HepG2 (cell line): ENCODE results near the gene TTLL4. TPM values are rescaled to one million over a fixed set of nuclear protein-coding genes. Genes with fewer than 3 reads are reported as not detected.
A peak's percentile ranks its signal among the peaks of the same experiment; 100 is the strongest.

ENCODE experiments used
- ATF7 ChIP-seq, 2 experiments: fragments of 450-650 bp in 1 of 2; sonication (generic) in 1 of 2; formaldehyde crosslinking in 1 of 2; IDR thresholded peaks; 2 replicates each; pipeline versions ENCODE4 v1.4.0 to v1.6.1; 2016 to 2020; ENCODE audit warnings: antibody characterized with exemption in 1 of 2, mild to moderate bottlenecking in 1 of 2, missing genetic modification reagents in 1 of 2
- ELF3 ChIP-seq: IDR thresholded peaks from 2 replicates; pipeline ENCODE4 v1.6.1; 2016; ENCODE audit warnings: missing genetic modification reagents, missing compliant biosample characterization
- FOXO1 ChIP-seq: sonication (generic); formaldehyde crosslinking; IDR thresholded peaks from 2 replicates; pipeline ENCODE4 v1.4.0; 2020; ENCODE audit warnings: missing genetic modification reagents
- JARID2 ChIP-seq: sonication (generic); formaldehyde crosslinking; IDR thresholded peaks from 2 replicates; pipeline ENCODE4 v1.8.1; 2023; ENCODE audit warnings: missing genetic modification reagents, inconsistent platforms; ENCODE audit not compliant: insufficient replicate concordance
- MIXL1 ChIP-seq: IDR thresholded peaks from 2 replicates; pipeline ENCODE4 v1.6.1; 2016
- MTF2 ChIP-seq: sonication (generic); formaldehyde crosslinking; IDR thresholded peaks from 2 replicates; pipeline ENCODE4 v1.5.0; 2020; ENCODE audit warnings: missing genetic modification reagents, borderline replicate concordance
- MXI1 ChIP-seq: IDR thresholded peaks from 3 replicates; pipeline ENCODE4 v1.6.1; 2012; ENCODE audit warnings: low read depth, low read length, inconsistent platforms, borderline replicate concordance
- PAF1 ChIP-seq: IDR thresholded peaks from 2 replicates; pipeline ENCODE4 v1.6.1; 2016; ENCODE audit warnings: missing genetic modification reagents, missing compliant biosample characterization
- SAP130 ChIP-seq: IDR thresholded peaks from 2 replicates; pipeline ENCODE4 v1.6.1; 2016; ENCODE audit warnings: low read depth
- U2AF2 ChIP-seq: fragments of 200-400 bp; formaldehyde crosslinking; IDR thresholded peaks from 2 replicates; pipeline ENCODE4 v1.6.1; 2017; ENCODE audit warnings: low read depth, mild to moderate bottlenecking, low read length
- ZFP36L2 ChIP-seq: sonication (generic); formaldehyde crosslinking; IDR thresholded peaks from 2 replicates; pipeline ENCODE4 v1.4.0; 2020; ENCODE audit warnings: missing genetic modification reagents
- ZNF205 ChIP-seq: IDR thresholded peaks from 2 replicates; pipeline ENCODE4 v1.6.1; 2018; ENCODE audit warnings: missing biosample characterization, missing genetic modification reagents
- ZNF292 ChIP-seq: sonication (generic); formaldehyde crosslinking; IDR thresholded peaks from 2 replicates; pipeline ENCODE4 v1.8.1; 2022; ENCODE audit warnings: mild to moderate bottlenecking, low read depth, missing genetic modification reagents, borderline replicate concordance
- ZNF629 ChIP-seq: sonication (generic); formaldehyde crosslinking; conservative IDR thresholded peaks from 2 replicates; pipeline ENCODE4 v1.5.0; 2020; ENCODE audit warnings: missing genetic modification reagents
- polyA plus RNA-seq, 8 experiments: library from polyadenylated mRNA; depleted of rRNA in 3 of 8; stranded (reverse) in 7 of 8; unstranded in 1 of 8; fragments of >200 nt; fragmentation: Illumina TruSeq in 4 of 8; extraction: Trizol in 4 of 8; gene quantifications; 2 replicates each; pipeline versions ENCODE4 v1.2.1 to v1.2.3, GENCODE V29; 2011 to 2016; ENCODE audit warnings: low read depth in 4 of 8, missing spikeins in 1 of 8, mixed read lengths in 1 of 8; ENCODE audit not compliant: insufficient read depth in 1 of 8
- total RNA-seq, 5 experiments: library from RNA; depleted of rRNA; stranded (reverse); fragments of >200 nt; fragmentation: Illumina TruSeq; extraction: Trizol; gene quantifications; 2 replicates each; pipeline ENCODE4 v1.2.3, GENCODE V29; 2016; ENCODE audit warnings: low read depth in 1 of 5
- TF ChIP-seq, protein P1 (sequence below): sonication (generic); formaldehyde crosslinking; IDR thresholded peaks from 2 replicates; pipeline ENCODE4 v1.4.0; 2020; ENCODE audit warnings: missing genetic modification reagents, mild to moderate bottlenecking, borderline replicate concordance
- TF ChIP-seq, protein P2 (sequence below): sonication (generic); formaldehyde crosslinking; conservative IDR thresholded peaks from 2 replicates; pipeline ENCODE4 v1.8.1; 2023; ENCODE audit warnings: missing genetic modification reagents
- TF ChIP-seq, protein P3 (sequence below): sonication (generic); formaldehyde crosslinking; IDR thresholded peaks from 2 replicates; pipeline ENCODE4 v1.4.0; 2020; ENCODE audit warnings: low read depth, missing genetic modification reagents
- TF ChIP-seq, protein P4 (sequence below): sonication (generic); formaldehyde crosslinking; IDR thresholded peaks from 2 replicates; pipeline ENCODE4 v1.5.0; 2020; ENCODE audit warnings: missing genetic modification reagents
- TF ChIP-seq, protein P5 (sequence below): sonication (generic); formaldehyde crosslinking; IDR thresholded peaks from 2 replicates; pipeline ENCODE4 v1.4.0; 2020; ENCODE audit warnings: missing genetic modification reagents
- TF ChIP-seq, protein P6 (sequence below): sonication (generic); formaldehyde crosslinking; IDR thresholded peaks from 2 replicates; pipeline ENCODE4 v1.8.1; 2023; ENCODE audit warnings: mild to moderate bottlenecking, missing genetic modification reagents

TTLL4 gene
- total and polyA plus RNA-seq, 2 of the 13 experiments (the other 11 are each of a cell fraction or from before 2014, with no cell fraction given): 77.5 to 84.6 TPM

DNA sequence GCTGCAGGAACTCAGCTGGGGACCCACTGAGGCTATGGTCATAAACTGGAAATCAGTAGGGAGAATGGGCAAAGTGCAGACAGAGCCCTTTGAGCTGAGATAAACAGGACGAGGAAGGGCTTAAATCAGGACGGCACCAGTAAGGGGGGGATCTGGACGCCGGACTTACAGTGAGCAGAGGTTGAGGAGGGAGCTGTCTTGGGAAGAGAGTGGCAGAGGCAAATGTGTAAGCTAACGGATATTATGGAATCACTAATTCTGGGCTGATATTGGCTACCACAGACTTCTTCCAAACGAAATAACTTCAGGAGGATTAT, 71.9 kb downstream of the TTLL4 start (continued):
- TF ChIP-seq, protein P1, sequence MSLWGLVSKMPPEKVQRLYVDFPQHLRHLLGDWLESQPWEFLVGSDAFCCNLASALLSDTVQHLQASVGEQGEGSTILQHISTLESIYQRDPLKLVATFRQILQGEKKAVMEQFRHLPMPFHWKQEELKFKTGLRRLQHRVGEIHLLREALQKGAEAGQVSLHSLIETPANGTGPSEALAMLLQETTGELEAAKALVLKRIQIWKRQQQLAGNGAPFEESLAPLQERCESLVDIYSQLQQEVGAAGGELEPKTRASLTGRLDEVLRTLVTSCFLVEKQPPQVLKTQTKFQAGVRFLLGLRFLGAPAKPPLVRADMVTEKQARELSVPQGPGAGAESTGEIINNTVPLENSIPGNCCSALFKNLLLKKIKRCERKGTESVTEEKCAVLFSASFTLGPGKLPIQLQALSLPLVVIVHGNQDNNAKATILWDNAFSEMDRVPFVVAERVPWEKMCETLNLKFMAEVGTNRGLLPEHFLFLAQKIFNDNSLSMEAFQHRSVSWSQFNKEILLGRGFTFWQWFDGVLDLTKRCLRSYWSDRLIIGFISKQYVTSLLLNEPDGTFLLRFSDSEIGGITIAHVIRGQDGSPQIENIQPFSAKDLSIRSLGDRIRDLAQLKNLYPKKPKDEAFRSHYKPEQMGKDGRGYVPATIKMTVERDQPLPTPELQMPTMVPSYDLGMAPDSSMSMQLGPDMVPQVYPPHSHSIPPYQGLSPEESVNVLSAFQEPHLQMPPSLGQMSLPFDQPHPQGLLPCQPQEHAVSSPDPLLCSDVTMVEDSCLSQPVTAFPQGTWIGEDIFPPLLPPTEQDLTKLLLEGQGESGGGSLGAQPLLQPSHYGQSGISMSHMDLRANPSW (CRISPR knock-in tag): no peak; the same call in 1 of the 2 replicates
- TF ChIP-seq MTF2 (CRISPR knock-in tag) (0 out of 2 replicates have a peak, but pooled peaks have one; percentile 4), JARID2 (CRISPR knock-in tag) (peak; percentile 29), ZFP36L2 (CRISPR knock-in tag) (no peak), ELF3 (0 out of 2 replicates have a peak, but pooled peaks have one; percentile 28), MXI1 (0 out of 3 replicates have a peak, but pooled peaks have one; percentile 26), SAP130 (CRISPR knock-in tag) (peak; percentile 64), PAF1 (no peak), U2AF2 (no peak), ZNF205 (peak; percentile 12; the same call in 1 of the 2 replicates), ATF7 (IDR thresholded peaks at IDR 0.05) (no peak), ATF7 (CRISPR knock-in tag; IDR thresholded peaks at IDR 0.05) (no peak), MIXL1 (CRISPR knock-in tag) (peak; percentile 12; the same call in 1 of the 2 replicates), FOXO1 (CRISPR knock-in tag) (peak; percentile 43; the same call in 1 of the 2 replicates), ZNF292 (peak; percentile 24; the same call in 1 of the 2 replicates), ZNF629 (CRISPR knock-in tag) (peak; percentile 15)
- TF ChIP-seq, protein P2, sequence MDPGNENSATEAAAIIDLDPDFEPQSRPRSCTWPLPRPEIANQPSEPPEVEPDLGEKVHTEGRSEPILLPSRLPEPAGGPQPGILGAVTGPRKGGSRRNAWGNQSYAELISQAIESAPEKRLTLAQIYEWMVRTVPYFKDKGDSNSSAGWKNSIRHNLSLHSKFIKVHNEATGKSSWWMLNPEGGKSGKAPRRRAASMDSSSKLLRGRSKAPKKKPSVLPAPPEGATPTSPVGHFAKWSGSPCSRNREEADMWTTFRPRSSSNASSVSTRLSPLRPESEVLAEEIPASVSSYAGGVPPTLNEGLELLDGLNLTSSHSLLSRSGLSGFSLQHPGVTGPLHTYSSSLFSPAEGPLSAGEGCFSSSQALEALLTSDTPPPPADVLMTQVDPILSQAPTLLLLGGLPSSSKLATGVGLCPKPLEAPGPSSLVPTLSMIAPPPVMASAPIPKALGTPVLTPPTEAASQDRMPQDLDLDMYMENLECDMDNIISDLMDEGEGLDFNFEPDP (CRISPR knock-in tag): 0 out of 2 replicates have a peak, but pooled peaks have one; percentile 19
- TF ChIP-seq, protein P3, sequence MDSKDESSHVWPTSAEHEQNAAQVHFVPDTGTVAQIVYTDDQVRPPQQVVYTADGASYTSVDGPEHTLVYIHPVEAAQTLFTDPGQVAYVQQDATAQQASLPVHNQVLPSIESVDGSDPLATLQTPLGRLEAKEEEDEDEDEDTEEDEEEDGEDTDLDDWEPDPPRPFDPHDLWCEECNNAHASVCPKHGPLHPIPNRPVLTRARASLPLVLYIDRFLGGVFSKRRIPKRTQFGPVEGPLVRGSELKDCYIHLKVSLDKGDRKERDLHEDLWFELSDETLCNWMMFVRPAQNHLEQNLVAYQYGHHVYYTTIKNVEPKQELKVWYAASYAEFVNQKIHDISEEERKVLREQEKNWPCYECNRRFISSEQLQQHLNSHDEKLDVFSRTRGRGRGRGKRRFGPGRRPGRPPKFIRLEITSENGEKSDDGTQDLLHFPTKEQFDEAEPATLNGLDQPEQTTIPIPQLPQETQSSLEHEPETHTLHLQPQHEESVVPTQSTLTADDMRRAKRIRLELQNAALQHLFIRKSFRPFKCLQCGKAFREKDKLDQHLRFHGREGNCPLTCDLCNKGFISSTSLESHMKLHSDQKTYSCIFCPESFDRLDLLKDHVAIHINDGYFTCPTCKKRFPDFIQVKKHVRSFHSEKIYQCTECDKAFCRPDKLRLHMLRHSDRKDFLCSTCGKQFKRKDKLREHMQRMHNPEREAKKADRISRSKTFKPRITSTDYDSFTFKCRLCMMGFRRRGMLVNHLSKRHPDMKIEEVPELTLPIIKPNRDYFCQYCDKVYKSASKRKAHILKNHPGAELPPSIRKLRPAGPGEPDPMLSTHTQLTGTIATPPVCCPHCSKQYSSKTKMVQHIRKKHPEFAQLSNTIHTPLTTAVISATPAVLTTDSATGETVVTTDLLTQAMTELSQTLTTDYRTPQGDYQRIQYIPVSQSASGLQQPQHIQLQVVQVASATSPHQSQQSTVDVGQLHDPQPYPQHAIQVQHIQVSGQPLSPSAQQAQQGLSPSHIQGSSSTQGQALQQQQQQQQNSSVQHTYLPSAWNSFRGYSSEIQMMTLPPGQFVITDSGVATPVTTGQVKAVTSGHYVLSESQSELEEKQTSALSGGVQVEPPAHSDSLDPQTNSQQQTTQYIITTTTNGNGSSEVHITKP (CRISPR knock-in tag): peak; percentile 89
- TF ChIP-seq, protein P4, sequence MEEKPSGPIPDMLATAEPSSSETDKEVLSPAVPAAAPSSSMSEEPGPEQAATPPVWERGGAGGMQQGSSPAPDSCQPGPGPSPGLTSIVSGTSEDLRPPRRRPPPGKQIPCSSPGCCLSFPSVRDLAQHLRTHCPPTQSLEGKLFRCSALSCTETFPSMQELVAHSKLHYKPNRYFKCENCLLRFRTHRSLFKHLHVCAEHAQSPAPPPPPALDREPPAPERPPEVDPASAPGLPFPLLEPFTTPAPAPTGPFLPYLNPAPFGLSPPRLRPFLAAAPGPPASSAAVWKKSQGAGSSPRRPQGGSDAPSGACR: 0 out of 2 replicates have a peak, but pooled peaks have one; percentile 17
- TF ChIP-seq, protein P5, sequence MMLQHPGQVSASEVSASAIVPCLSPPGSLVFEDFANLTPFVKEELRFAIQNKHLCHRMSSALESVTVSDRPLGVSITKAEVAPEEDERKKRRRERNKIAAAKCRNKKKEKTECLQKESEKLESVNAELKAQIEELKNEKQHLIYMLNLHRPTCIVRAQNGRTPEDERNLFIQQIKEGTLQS (CRISPR knock-in tag): peak; percentile 29; the same call in 1 of the 2 replicates
- TF ChIP-seq, protein P6, sequence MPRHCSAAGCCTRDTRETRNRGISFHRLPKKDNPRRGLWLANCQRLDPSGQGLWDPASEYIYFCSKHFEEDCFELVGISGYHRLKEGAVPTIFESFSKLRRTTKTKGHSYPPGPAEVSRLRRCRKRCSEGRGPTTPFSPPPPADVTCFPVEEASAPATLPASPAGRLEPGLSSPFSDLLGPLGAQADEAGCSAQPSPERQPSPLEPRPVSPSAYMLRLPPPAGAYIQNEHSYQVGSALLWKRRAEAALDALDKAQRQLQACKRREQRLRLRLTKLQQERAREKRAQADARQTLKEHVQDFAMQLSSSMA (CRISPR knock-in tag): no peak
